Loucy (cell line): ENCODE measurements around the gene KAZALD1.

Experiments used
- H2AFZ ChIP-seq: fragments of 200-600 bp; sonication (generic); 2 replicates; pipeline ENCODE4 v1.6.0; 2016; ENCODE audit warnings: antibody characterized with exemption, mild to moderate bottlenecking, low read length, moderate library complexity
- H3F3A ChIP-seq: fragments of 200-600 bp; 2 replicates; pipeline ENCODE4 v1.6.0; 2016; ENCODE audit warnings: antibody characterized with exemption, low read depth, mild to moderate bottlenecking
- H3K27me3 ChIP-seq: fragments of 200-600 bp; sonication (generic); 2 replicates; pipeline ENCODE4 v1.6.1; 2014; ENCODE audit warnings: low read length, mild to moderate bottlenecking; ENCODE audit not compliant: insufficient read depth, poor library complexity, severe bottlenecking
- H3K36me3 ChIP-seq: fragments of 200-600 bp; sonication (generic); 2 replicates; pipeline ENCODE4 v1.6.1; 2016; ENCODE audit warnings: low read length; ENCODE audit not compliant: insufficient read depth
- H3K4me1 ChIP-seq: fragments of 200-600 bp; sonication (generic); 2 replicates; pipeline ENCODE4 v1.5.1; 2014; ENCODE audit warnings: low read length, mild to moderate bottlenecking; ENCODE audit not compliant: insufficient read depth, poor library complexity, severe bottlenecking
- H3K4me2 ChIP-seq: fragments of 200-600 bp; sonication (generic); 2 replicates; pipeline ENCODE4 v1.6.0; 2014; ENCODE audit warnings: antibody characterized with exemption, low read length, low read depth, mild to moderate bottlenecking; ENCODE audit not compliant: poor library complexity, severe bottlenecking
- H3K4me3 ChIP-seq: fragments of 200-600 bp; sonication (generic); 2 replicates; pipeline ENCODE4 v1.5.1; 2014; ENCODE audit warnings: low read length, mild to moderate bottlenecking, mixed read lengths; ENCODE audit not compliant: poor library complexity, severe bottlenecking
- H3K79me2 ChIP-seq: fragments of 200-600 bp; sonication (generic); 2 replicates; pipeline ENCODE4 v1.6.1; 2014; ENCODE audit warnings: low read length; ENCODE audit not compliant: insufficient read depth
- H3K9ac ChIP-seq: fragments of 200-600 bp; sonication (generic); 2 replicates; pipeline ENCODE4 v1.6.0; 2014; ENCODE audit warnings: mild to moderate bottlenecking, low read depth, low read length, moderate library complexity; ENCODE audit not compliant: poor library complexity, severe bottlenecking
- H3K9me2 ChIP-seq: fragments of 200-600 bp; sonication (generic); replicated peaks from 2 replicates; pipeline ENCODE4 v1.6.1; 2016; ENCODE audit warnings: low read depth, low read length, mixed read lengths
- H3K9me3 ChIP-seq: fragments of 200-600 bp; sonication (generic); 2 replicates; pipeline ENCODE4 v1.6.1; 2014; ENCODE audit warnings: mild to moderate bottlenecking, antibody characterized with exemption, low read length, low read depth; ENCODE audit not compliant: insufficient read depth
- H4K20me1 ChIP-seq: fragments of 200-600 bp; sonication (generic); 2 replicates; pipeline ENCODE4 v1.6.0; 2014; ENCODE audit warnings: antibody characterized with exemption, low read length, mild to moderate bottlenecking; ENCODE audit not compliant: insufficient read depth, poor library complexity, severe bottlenecking
- EZH2phosphoT487 ChIP-seq: fragments of 200-600 bp; IDR thresholded peaks from 2 replicates; pipeline ENCODE4 v1.6.1; 2018; ENCODE audit warnings: antibody characterized with exemption, mild to moderate bottlenecking, moderate library complexity, borderline replicate concordance
- TF ChIP-seq, protein P1 (sequence below): fragments of 200-600 bp; sonication (generic); conservative IDR thresholded peaks from 2 replicates; pipeline ENCODE4 v1.5.1; 2014; ENCODE audit warnings: mild to moderate bottlenecking, antibody characterized with exemption, low read length

KAZALD1 gene

DNA sequence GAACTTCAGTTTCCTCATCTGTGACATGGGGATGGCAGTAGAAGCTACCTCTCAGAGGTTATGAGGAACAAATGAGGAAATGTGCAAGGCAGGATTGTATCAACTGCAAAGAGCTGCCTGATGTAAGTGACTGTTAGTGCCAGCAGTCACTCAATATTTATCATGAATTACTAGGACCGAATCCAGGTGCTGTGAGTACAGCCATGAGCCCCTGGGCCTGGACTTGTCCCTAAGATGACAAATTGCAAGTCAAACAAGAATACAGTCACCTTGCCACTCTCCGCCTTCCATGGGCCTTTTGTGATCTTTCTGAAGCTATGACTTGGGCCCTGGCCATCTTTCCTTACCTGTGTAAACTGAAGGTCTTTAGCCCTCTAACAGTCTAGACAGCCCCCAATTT lies 41.6 kb downstream of the KAZALD1 start:
- Histone ChIP-seq H3K36me3 (no peaks in the 10 kb centered on the region), H3F3A (no peaks in the 10 kb centered on the region), H3K9ac (no peak overlapping the region), H3K4me2 (no peak overlapping the region), H2AFZ (no peak overlapping the region), H3K4me3 (no peak overlapping the region), H3K4me1 (no peaks in the 10 kb centered on the region), H4K20me1 (no peaks in the 10 kb centered on the region), H3K27me3 (no peaks in the 10 kb centered on the region), H3K9me3 (no peaks in the 10 kb centered on the region), H3K9me2 (no peaks in the 10 kb centered on the region), H3K79me2 (no peaks in the 10 kb centered on the region)
- no peak for TF ChIP-seq EZH2phosphoT487
- TF ChIP-seq, protein P1, sequence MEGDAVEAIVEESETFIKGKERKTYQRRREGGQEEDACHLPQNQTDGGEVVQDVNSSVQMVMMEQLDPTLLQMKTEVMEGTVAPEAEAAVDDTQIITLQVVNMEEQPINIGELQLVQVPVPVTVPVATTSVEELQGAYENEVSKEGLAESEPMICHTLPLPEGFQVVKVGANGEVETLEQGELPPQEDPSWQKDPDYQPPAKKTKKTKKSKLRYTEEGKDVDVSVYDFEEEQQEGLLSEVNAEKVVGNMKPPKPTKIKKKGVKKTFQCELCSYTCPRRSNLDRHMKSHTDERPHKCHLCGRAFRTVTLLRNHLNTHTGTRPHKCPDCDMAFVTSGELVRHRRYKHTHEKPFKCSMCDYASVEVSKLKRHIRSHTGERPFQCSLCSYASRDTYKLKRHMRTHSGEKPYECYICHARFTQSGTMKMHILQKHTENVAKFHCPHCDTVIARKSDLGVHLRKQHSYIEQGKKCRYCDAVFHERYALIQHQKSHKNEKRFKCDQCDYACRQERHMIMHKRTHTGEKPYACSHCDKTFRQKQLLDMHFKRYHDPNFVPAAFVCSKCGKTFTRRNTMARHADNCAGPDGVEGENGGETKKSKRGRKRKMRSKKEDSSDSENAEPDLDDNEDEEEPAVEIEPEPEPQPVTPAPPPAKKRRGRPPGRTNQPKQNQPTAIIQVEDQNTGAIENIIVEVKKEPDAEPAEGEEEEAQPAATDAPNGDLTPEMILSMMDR = no peak

DNA sequence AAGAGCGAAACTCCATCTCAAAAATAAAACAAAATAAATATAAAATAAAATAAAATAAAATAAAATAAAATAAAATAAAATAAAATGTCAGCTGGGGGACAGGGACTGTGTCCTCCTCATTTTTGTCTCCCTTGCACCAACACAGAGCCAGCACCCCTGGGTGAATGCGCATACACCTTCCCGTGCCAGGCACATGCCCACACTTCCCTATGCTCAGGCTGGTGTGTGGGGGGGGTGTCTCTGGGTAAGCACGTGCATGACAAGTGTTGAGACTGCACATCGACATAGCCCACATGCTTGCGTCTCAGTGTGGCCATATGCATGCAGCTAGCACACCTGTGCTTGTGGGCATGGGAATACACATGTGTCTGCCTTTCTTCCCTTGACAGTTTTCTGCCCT lies 44.6 kb downstream of the KAZALD1 start:
- Histone ChIP-seq H3K4me2 (no peak overlapping the region), H3K4me3 (no peak overlapping the region), H3K9ac (no peak overlapping the region), H3K36me3 (no peaks in the 10 kb centered on the region), H2AFZ (no peak overlapping the region), H3K4me1 (no peaks in the 10 kb centered on the region), H4K20me1 (no peaks in the 10 kb centered on the region), H3K79me2 (no peaks in the 10 kb centered on the region), H3F3A (no peaks in the 10 kb centered on the region), H3K9me3 (no peaks in the 10 kb centered on the region), H3K9me2 (no peaks in the 10 kb centered on the region), H3K27me3 (no peaks in the 10 kb centered on the region)
- TF ChIP-seq EZH2phosphoT487 = no peak
- TF ChIP-seq, protein P1 = no peak

DNA sequence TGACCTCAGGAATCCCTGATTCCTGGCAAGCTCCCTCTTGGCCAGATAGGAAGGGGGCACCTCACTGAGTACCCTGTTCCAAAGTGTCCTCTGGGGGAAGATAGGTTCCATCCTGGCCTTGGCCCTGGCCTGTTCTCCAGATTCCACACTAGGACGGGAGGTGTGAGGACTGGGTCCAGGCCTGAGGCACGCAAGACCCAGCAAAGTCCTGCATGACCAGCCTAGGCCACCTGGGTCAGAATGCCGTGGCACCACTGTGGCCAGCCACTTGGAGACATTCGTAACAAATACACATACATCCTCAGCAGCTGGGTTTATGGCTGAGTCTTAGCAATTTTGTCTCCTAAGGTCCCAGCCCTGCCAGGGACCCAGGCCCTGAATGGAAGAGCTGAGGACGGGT lies 46.0 kb downstream of the KAZALD1 start:
- Histone ChIP-seq H3K4me1 (no peaks in the 10 kb centered on the region), H4K20me1 (no peaks in the 10 kb centered on the region), H3K27me3 (no peaks in the 10 kb centered on the region), H3K9me3 (no peaks in the 10 kb centered on the region), H3K4me2 (no peak overlapping the region), H3F3A (no peaks in the 10 kb centered on the region), H3K79me2 (no peaks in the 10 kb centered on the region), H3K4me3 (no peak overlapping the region), H3K9me2 (no peaks in the 10 kb centered on the region), H3K36me3 (no peaks in the 10 kb centered on the region), H2AFZ (no peak overlapping the region), H3K9ac (no peak overlapping the region)
- no peak for TF ChIP-seq EZH2phosphoT487

DNA sequence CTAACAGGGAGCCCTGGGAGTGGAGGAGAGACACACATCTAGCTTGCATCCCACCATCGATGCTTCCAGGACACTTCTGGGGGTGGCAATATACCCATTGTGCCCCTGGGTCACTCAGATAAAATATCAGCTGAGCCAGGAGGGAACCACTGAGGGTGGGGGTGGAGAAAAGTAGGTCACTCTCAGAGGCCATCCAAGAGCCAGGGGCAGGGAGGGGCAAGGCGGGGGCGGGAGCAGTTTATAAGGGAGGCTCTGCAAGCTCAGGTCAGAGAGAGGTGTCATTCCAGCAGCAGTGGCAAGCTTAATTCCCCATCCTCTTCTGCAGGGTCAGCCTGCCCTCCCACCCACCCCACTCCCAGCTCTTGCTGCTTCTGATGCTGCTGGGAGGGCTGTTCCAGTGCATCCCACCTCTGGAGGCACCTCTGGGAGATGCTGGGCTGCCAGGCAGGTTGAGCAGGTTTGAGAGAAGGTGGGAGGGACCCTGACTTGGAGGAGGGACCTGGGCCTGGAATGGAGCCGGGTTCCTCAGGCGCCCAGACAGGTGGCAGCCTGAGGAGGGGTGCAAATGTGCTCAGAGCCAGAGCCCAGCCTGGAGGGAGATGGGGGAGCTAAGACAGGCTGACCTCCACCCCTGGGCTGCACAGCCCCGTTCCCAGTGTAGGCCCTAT lies 49.2 kb downstream of the KAZALD1 start:
- no peak overlapping the region for H3K4me3 ChIP-seq
- H3K27me3 ChIP-seq = no peaks in the 10 kb centered on the region
- no peaks in the 10 kb centered on the region for H3F3A ChIP-seq
- H2AFZ ChIP-seq = no peak overlapping the region
- no peaks in the 10 kb centered on the region for H3K36me3 ChIP-seq
- H4K20me1 ChIP-seq = no peaks in the 10 kb centered on the region
- no peaks in the 10 kb centered on the region for H3K79me2 ChIP-seq
- no peak for TF ChIP-seq EZH2phosphoT487
- TF ChIP-seq, protein P1 = no peak
- H3K4me2 ChIP-seq = no peak overlapping the region
- H3K4me1 ChIP-seq = no peaks in the 10 kb centered on the region
- H3K9me3 ChIP-seq = no peaks in the 10 kb centered on the region
- H3K9ac ChIP-seq = no peak overlapping the region
- no peaks in the 10 kb centered on the region for H3K9me2 ChIP-seq
